HepG2 (cell line): Measurements from ENCODE around the gene SLC1A2. TPM values are rescaled to one million over a fixed set of nuclear protein-coding genes. Genes with fewer than 3 reads are reported as not detected.

Source experiments
- ATAC-seq: fragments of 200-7000 bp; cut with Tn5 transposase; 3 replicates; pipeline ENCODE4 v1.9.1; 2020; ENCODE audit warnings: mild to moderate bottlenecking, moderate library complexity
- BruUV-seq: library from RNA; stranded (reverse); fragments of 400-500 nt; replicated peaks from 2 replicates; lab custom pipeline; 2021; lab: Mats Ljungman, UMichigan
- CTCF ChIA-PET: fragments of 300-600 bp; formaldehyde crosslinking; extraction: SDS; loops from one replicate; lab custom pipeline; 2021; ENCODE audit warnings: low total read pairs, inconsistent platforms, low intra/inter-chr PET ratio; lab: Yijun Ruan, JAX
- POLR2A ChIA-PET: fragments of 350-600 bp; sonication (Branson Sonifier 250); formaldehyde crosslinking; loops from one replicate; lab custom pipeline; 2020; ENCODE audit warnings: antibody characterized with exemption, inconsistent platforms; lab: Yijun Ruan, JAX
- DNase-seq: peaks from one replicate; pipeline ENCODE4 v3.0.0-alpha.2; 2015; ENCODE audit warnings: low spot score
- FAIRE-seq: peaks from 3 replicates; lab custom pipeline; 2011; peaks lifted over from hg19 to GRCh38; lab: Jason Lieb, UNC
- H2AFZ ChIP-seq: one replicate; pipeline ENCODE4 v1.6.1; 2011; ENCODE audit warnings: low read length, inconsistent platforms
- H3K27ac ChIP-seq: fragments of 300-600 bp; 3 replicates; pipeline ENCODE4 v1.8.0; 2011; ENCODE audit warnings: mixed run types, mild to moderate bottlenecking, mixed read lengths, low read length, inconsistent platforms; ENCODE audit not compliant: insufficient read depth; ENCODE audit errors: extremely low read length
- H3K27me3 ChIP-seq, 2 experiments: fragments of 200-600 bp in 1 of 2; 2 replicates in 1 of 2; 3 replicates in 1 of 2; pipeline versions ENCODE4 v1.6.0 to v1.8.0; 2011; ENCODE audit warnings: low read length in 2 of 2, mild to moderate bottlenecking in 2 of 2, moderate library complexity in 2 of 2, inconsistent platforms in 1 of 2; ENCODE audit not compliant: insufficient read depth in 2 of 2, control insufficient read depth in 1 of 2
- H3K36me3 ChIP-seq, 2 experiments: fragments of 200-600 bp in 1 of 2; replicated peaks in 1 of 2; 2 replicates in 1 of 2; 3 replicates in 1 of 2; pipeline versions ENCODE4 v1.5.1 to v1.8.0; 2011; ENCODE audit warnings: low read length in 2 of 2, inconsistent platforms in 1 of 2; ENCODE audit not compliant: insufficient read depth in 2 of 2, control insufficient read depth in 1 of 2
- H3K4me1 ChIP-seq: 2 replicates; pipeline ENCODE4 v1.5.1; 2012; ENCODE audit warnings: low read length, inconsistent platforms; ENCODE audit not compliant: insufficient read depth
- H3K4me2 ChIP-seq: 2 replicates; pipeline ENCODE4 v1.6.0; 2011; ENCODE audit warnings: low read depth, low read length, inconsistent platforms
- H3K4me3 ChIP-seq, 3 experiments: fragments of 200-600 bp in 1 of 3; sonication (generic), shearing (Covaris generic) in 1 of 3; replicated peaks in 1 of 3; 2 replicates each; pipeline ENCODE4 v1.5.1; 2011 to 2016; ENCODE audit warnings: low read length in 3 of 3, inconsistent platforms in 2 of 3, low read depth in 2 of 3, mild to moderate bottlenecking in 2 of 3, control low read depth in 1 of 3, mixed read lengths in 1 of 3; ENCODE audit not compliant: insufficient read depth in 1 of 3
- H3K79me2 ChIP-seq: one replicate; pipeline ENCODE4 v1.6.1; 2011; ENCODE audit warnings: low read length, inconsistent platforms; ENCODE audit not compliant: insufficient read depth
- H3K9ac ChIP-seq: 2 replicates; pipeline ENCODE4 v1.6.0; 2011; ENCODE audit warnings: mild to moderate bottlenecking, low read depth, low read length, inconsistent platforms; ENCODE audit not compliant: insufficient read depth
- H3K9me3 ChIP-seq: 2 replicates; pipeline ENCODE4 v1.5.1; 2012; ENCODE audit warnings: mild to moderate bottlenecking, low read length
- H4K20me1 ChIP-seq: 2 replicates; pipeline ENCODE4 v1.6.0; 2011; ENCODE audit warnings: inconsistent platforms, mild to moderate bottlenecking, low read length, moderate library complexity; ENCODE audit not compliant: insufficient read depth
- POGZ ChIP-seq: sonication (generic); formaldehyde crosslinking; IDR thresholded peaks from 2 replicates; pipeline ENCODE4 v1.4.0; 2020; ENCODE audit warnings: mild to moderate bottlenecking, missing genetic modification reagents
- PRDM10 ChIP-seq: sonication (generic); formaldehyde crosslinking; IDR thresholded peaks from 2 replicates; pipeline ENCODE4 v1.4.0; 2020; ENCODE audit warnings: low read depth, missing genetic modification reagents
- THAP11 ChIP-seq: IDR thresholded peaks from 2 replicates; pipeline ENCODE4 v1.6.1; 2016; ENCODE audit warnings: missing biosample characterization, missing genetic modification reagents
- ZFP36 ChIP-seq: fragments of 150-350 bp; IDR thresholded peaks from 2 replicates; pipeline ENCODE4 v1.6.1; 2018; ENCODE audit warnings: borderline replicate concordance, low read length, low read depth; ENCODE audit not compliant: partially characterized antibody
- ZNF3 ChIP-seq: IDR thresholded peaks from 2 replicates; pipeline ENCODE4 v1.7.0; 2017; ENCODE audit warnings: inconsistent platforms
- WGBS: methylation state at CpG from one replicate; pipeline ENCODE4 v1.1.6; 2017; ENCODE audit warnings: low lambda C conversion rate; 5-methylcytosine and 5-hydroxymethylcytosine counted together
- in situ Hi-C: cut with HindIII; loops from 2 replicates; pipeline ENCODE4 v1.10.0; 2017; ENCODE audit warnings: low pct_unique_long_range_greater_than_20kb; ENCODE audit not compliant: extremely low pct_ligation_motif_present
- intact Hi-C: fragments of 100-400 bp; cut with micrococcal nuclease; formaldehyde crosslinking; loops from one replicate; pipeline ENCODE4 v1.10.0; 2022; ENCODE audit not compliant: unreplicated experiment
- polyA plus RNA-seq, 8 experiments: library from polyadenylated mRNA; depleted of rRNA in 3 of 8; stranded (reverse) in 7 of 8; unstranded in 1 of 8; fragments of >200 nt; fragmentation: Illumina TruSeq in 4 of 8; extraction: Trizol in 4 of 8; gene quantifications; 2 replicates each; pipeline versions ENCODE4 v1.2.1 to v1.2.3, GENCODE V29; 2011 to 2016; ENCODE audit warnings: low read depth in 4 of 8, missing spikeins in 1 of 8, mixed read lengths in 1 of 8; ENCODE audit not compliant: insufficient read depth in 1 of 8
- total RNA-seq, 5 experiments: library from RNA; depleted of rRNA; stranded (reverse); fragments of >200 nt; fragmentation: Illumina TruSeq; extraction: Trizol; gene quantifications; 2 replicates each; pipeline ENCODE4 v1.2.3, GENCODE V29; 2016; ENCODE audit warnings: low read depth in 1 of 5
- TF ChIP-seq, protein P1 (sequence below): sonication (generic); formaldehyde crosslinking; IDR thresholded peaks from 2 replicates; pipeline ENCODE4 v1.4.0; 2020; ENCODE audit warnings: missing genetic modification reagents

SLC1A2 gene
- total and polyA plus RNA-seq, 2 of the 13 experiments (the other 11 are each of a cell fraction or from before 2014, with no cell fraction given), result 23.2 to 43.2 TPM

GRCh38 chr11:35346472-35347156, 72.7 kb downstream of the SLC1A2 start (continued):
- TF ChIP-seq PRDM10 (CRISPR knock-in tag), result no peak
- 0 out of 2 replicates have a peak, but pooled peaks have one; percentile 31 for TF ChIP-seq ZNF3 (CRISPR knock-in tag)
- no peak for TF ChIP-seq ZFP36

- Histone ChIP-seq H3K4me1 (peaks cover 57% of the 10 kb centered on the region), H4K20me1 (peaks cover 8% of the 10 kb centered on the region; the same call in 1 of the 2 replicates), H3K27me3 (no peaks in the 10 kb centered on the region), H3K27ac (no peak overlapping the region), H3K79me2 (peaks cover 7% of the 10 kb centered on the region), H3K9me3 (no peaks in the 10 kb centered on the region), H3K4me2 (no peak overlapping the region), H3K9ac (no peak overlapping the region), H3K4me3 (no peak overlapping the region), H2AFZ (no peak overlapping the region), H3K36me3 (no peaks in the 10 kb centered on the region)
- in situ Hi-C loops, result no loop called here
- TF ChIP-seq, protein P1, sequence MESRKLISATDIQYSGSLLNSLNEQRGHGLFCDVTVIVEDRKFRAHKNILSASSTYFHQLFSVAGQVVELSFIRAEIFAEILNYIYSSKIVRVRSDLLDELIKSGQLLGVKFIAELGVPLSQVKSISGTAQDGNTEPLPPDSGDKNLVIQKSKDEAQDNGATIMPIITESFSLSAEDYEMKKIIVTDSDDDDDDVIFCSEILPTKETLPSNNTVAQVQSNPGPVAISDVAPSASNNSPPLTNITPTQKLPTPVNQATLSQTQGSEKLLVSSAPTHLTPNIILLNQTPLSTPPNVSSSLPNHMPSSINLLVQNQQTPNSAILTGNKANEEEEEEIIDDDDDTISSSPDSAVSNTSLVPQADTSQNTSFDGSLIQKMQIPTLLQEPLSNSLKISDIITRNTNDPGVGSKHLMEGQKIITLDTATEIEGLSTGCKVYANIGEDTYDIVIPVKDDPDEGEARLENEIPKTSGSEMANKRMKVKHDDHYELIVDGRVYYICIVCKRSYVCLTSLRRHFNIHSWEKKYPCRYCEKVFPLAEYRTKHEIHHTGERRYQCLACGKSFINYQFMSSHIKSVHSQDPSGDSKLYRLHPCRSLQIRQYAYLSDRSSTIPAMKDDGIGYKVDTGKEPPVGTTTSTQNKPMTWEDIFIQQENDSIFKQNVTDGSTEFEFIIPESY (CRISPR knock-in tag), result peak; percentile 95
- TF ChIP-seq THAP11 (CRISPR knock-in tag), result no peak
- TF ChIP-seq POGZ, result 0 out of 2 replicates have a peak, but pooled peaks have one; percentile 23
- ATAC-seq (no peak), FAIRE-seq (no peak), DNase-seq (no peak)
- CTCF ChIA-PET, result no interaction called here
- intact Hi-C loops, result no loop called here
- POLR2A ChIA-PET, result no interaction called here
- BruUV-seq, result no TSS peak
- 79% methylated on average over 8 of the region's 9 CpGs for WGBS
Measured at GRCh38 chr11:35344681-35345574, 74.4 kb downstream of the SLC1A2 start.
